GM19023 (cell line): Measurements from ENCODE around the gene SMIM12.

ENCODE experiments used
- ATAC-seq: cut with Tn5 transposase; IDR thresholded peaks from one replicate; pipeline ENCODE4 v1.9.1; 2021; ENCODE audit warnings: mild to moderate bottlenecking, moderate library complexity; ENCODE audit not compliant: unreplicated experiment

The SMIM12 gene

GRCh38 chr1:34874296-34874952 is 14.9 kb upstream of the SMIM12 start:
- ATAC-seq = no peak

DNA sequence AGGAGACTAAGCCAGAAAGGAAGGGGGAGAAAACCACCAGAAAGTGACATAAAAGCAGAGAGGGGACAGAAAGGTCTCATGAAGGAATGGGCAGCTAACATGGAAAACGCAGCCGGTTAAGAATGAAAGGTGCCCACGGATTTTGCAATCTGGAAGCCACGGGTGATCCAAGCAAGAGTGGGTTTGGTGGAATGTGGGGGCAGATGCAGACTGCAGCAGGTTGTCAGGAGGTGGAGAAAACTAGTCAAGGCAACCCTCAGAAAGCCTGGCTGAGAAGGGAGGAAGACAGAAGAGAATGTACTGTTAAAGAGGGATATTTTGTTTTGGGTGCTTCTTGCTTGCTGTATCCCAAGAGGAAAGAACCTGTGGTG is 12.6 kb upstream of the SMIM12 start:
- no peak for ATAC-seq

- no peak for ATAC-seq
Measured at GRCh38 chr1:34871443-34872132, 12.0 kb upstream of the SMIM12 start.

DNA sequence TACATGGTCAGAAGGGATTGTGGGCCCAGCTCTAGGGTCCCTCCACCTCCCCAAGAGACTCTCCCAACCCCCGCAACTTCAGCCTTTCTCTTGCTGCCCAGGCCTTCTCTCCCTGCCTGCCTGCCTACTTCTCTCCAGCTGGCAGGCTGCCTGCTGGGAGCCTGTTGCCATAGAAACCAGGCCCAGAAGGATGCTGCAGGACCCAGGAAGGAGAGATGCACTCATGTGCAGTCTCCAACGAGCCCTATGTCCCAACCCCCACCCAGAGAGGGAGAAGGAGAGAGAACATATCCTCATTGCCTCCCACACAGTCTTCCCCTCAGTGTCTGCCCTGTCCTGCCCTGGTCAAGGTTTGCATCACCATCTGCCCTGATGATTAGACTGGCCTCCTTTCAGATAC is 10.8 kb upstream of the SMIM12 start:
- no peak for ATAC-seq

DNA sequence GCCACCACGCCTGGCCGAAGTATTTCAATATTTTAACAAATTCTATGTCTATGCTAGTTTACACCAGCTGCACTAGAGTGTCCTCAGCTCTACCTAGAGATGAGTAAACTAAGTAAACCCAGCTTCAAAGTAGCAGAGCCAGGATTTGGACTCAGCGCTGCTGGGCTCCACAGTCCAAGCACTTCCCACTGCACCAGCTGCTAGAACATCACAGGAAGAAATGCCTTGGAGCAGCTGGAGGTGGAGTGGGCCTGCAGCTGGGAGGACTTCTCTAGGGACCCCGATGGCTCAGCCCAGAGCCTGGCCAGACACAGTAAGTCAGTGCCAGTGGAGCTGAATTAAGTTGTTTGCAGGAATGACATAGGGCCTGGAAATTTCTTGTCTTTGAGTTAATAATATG is 10.2 kb upstream of the SMIM12 start:
- ATAC-seq = no peak

DNA sequence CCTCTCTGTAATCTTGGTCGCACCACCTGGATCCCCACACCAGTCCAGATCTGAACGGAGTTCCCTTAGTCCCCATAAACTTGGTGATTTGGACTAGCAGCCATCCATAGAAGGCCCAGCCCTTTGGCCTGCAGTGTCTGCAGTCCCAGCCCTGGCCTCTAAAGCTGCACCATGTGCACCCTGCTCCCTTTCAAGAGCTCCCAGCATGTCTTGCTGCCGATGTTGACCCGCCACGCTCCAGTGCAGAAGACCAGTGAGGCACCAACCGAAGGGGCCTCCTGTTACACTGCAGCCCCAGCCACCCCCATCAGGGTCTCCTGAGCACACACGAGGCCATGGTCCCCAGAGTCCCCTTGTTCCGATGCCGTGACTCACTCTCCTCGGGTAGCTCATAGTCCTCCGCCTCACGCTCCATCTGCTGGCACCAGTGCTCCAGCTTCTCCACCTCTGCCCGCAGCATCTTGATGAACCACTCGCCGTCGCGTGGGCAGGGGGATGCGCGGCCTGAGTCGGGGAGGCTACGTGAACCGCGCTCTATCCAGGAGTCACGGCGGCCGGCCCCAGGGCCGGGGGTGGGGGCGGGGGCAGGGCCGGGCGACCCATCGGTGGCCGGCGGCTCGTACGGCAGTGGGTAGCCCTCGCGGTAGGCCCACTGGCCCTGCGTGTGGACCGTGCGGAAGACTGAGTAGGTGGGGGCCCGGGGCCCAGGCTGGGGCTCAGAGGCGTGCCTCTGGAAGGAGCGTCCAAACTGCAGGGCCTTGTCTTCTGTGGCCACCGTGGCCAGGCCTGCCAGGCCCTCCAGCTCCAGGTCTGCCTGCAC is 8.9 kb upstream of the SMIM12 start:
- ATAC-seq = no peak

GRCh38 chr1:34867415-34867814 is 7.9 kb upstream of the SMIM12 start:
- no peak for ATAC-seq

DNA sequence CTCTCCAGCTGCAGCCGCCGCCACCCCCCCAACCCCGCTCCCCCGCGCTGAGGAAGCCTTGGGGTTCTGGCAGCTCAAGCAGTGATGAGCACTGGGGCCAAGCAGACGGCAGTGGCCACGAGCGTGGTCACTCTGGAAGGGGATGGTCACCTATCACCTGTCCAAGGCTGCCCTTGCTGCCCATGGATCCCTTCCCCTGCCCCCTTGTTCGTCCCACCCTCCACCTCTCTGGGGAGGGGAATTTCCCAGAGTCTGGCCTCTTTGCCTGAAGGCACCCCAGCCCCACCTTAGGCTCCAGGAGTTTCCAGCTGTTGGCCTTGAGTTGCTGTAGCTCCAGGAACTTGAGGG is 7.2 kb upstream of the SMIM12 start:
- ATAC-seq = no peak

DNA sequence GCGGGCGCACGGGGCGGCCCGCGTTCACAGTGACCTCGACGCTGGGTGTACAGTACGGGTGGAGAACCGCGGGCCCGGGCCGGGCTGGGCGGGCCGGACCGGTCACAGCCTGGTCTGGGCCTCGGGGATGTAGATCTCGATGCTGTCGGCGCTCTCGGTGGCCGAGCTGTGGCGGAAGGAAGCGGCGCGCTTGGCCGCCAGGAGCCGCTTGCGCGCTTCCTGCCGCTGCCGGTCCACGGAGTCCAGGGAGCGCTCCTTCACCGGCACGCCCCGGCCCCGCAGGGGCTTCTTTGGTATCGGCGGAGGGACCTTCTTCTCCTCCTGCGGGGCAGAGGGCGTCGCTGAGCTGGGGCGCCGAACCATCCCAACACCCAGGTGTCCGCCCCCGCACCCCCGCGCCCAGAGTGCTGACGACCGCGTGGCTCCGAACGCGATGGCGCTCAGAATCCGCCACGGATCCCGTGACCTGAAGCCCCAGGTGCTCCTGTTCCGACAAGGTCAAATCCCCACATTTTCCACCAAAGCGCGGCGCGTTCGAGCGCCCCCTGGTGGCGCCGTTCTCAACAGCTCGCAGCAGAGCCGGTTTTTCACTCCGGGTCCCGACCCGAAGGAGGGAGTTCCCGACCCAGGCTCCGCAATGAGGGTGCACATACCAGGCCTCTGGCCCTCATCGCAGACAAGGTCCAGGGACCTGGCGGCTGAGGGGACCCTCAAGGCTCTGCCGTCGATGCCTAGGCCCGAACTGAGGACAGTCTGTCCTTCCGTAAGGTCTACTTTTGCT is 6.6 kb upstream of the SMIM12 start:
- peak; percentile 58 for ATAC-seq

DNA sequence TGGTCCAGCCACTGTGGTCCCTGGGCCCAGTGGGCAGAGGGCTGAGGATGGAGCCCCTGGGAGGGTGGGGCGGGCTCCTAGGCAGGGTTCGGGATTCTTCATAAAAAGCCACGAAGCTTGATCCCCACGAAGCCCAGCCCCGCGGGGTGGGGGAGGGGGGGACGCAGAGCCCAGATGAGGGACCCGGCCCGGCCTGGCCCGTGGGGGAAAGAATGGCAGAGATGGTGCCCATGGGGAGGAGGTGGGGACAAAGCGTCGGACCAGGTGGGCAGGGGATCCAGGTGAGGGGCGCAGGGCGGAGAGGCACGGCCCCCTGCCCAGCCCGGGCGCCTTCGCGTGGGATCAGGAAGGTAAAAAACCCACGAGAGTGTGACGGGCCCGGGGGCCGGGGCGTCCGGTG is 6.0 kb upstream of the SMIM12 start:
- no peak for ATAC-seq

- ATAC-seq = no peak
Measured at GRCh38 chr1:34864759-34865158, 5.2 kb upstream of the SMIM12 start.

DNA sequence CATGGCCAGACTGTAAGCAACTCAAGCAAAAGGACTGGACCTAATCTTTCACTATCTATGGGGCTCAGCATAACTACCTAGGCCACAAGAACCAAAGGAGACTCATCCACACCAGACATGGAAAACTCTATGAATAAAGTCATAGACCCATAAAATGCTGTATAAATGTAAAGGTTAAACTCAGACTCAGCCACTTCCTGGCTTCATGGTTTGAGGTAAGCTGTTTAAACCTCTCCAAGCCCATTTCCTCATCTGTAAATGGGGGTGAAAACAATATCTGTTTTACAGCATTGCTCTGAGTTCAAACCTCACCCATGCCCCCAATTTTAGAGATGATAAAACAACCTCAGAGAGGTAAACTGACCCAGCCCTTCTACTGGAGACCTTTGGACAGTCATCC is 4.0 kb upstream of the SMIM12 start:
- ATAC-seq = no peak

- peak; percentile 10 for ATAC-seq
Measured at GRCh38 chr1:34858901-34859445, 576 bp downstream of the SMIM12 start.

DNA sequence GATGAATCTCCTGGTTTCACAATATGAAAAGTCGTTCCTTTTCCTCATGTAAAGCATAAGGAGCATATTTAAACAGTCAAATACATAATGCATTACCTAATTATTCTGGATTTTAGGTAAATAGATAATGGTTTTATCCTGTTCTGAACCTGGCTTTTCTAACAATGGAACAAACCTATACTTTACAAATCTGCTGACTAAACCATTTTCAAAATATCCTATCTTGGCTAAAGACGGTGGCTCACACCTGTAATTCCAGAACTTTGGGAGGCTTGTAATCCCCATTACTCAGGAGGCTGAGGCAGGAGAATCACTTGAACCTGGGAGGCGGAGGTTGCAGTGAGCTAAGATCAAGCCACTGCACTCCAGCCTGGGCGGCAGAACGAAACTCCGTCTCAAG is 2.9 kb downstream of the SMIM12 start:
- ATAC-seq = no peak

DNA sequence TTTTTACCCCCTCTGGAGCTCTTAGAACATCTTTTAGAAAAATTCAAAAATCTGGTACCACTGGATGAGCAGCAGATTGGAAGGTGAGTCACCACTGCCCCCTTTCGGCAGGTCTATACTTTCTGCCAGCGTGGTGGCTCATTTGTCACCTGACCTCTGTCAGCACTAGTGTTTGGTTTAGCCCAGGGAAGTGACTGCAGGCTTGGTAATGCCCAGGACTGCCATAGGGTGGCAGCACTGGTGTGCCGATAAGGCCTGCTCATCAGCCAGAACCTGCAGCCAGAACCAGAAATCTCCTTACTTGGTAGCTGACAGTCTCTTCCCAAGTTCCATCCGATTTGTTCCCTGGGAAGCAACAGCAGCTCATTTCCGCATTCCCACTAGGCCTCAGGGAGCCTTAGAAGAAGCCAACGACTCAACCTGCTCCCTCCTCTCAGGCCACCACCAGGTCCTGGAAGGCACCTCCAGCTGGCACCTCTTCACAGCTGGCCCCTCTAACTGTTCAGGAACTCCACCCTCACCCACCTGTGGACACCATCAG is 6.8 kb downstream of the SMIM12 start:
- ATAC-seq = peak; percentile 97

DNA sequence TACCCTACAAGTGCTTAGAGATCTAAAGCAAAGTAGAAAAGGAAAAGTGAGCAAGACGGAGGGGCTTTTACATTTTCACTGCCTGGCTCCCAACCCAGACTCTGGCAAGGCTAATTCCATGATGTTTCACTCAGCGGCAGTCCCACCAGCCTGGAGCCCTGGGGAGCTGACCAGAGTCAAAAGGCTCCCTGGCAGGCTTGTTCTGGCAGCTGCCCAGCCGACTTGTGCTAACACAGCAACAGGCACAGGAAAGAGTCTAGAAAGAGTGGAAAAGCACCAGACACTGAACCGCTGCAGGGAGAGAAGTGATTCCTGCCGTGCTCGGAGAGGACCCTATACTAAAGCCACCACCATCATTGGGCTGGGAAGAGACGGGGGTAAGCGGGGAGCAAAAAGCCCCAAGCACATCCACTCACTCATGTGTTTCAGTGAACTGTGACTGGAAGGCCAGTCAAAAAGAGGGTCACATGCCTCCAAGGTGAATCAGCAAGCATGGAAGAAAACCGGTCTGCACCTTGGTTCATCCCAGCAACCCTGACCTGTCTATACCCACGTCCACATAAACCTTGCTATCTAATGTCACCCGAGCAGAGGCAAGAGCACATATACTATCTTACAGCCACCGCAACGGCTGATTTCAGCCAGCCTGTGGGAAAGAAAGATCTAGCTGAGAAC is 8.0 kb downstream of the SMIM12 start:
- ATAC-seq = no peak

GRCh38 chr1:34850382-34850781 is 9.2 kb downstream of the SMIM12 start:
- no peak for ATAC-seq

- no peak for ATAC-seq
Measured at GRCh38 chr1:34847094-34847493, 12.5 kb downstream of the SMIM12 start.

DNA sequence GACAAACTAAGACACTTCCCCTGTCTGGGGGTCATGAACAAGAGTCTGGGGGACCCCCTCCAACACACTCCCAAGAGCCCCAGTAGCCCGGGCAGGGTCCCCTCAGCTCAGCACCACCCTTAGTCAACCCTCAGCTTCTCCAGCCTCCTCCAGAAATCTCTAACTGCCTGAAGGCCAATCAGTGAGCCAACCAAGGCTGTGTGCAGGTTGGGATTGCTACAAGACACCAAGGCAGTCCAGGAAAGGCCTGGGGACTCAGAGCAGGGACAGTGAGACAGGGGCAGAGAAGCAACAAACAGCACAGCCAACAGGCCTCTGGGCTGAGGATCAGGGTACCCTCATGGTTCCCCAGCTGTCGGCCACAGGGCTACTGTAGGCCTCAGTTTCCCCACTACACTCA is 13.3 kb downstream of the SMIM12 start:
- no peak for ATAC-seq
